ENCODE data around the gene UBE2I.

- TF ChIP-seq, protein P1, sequence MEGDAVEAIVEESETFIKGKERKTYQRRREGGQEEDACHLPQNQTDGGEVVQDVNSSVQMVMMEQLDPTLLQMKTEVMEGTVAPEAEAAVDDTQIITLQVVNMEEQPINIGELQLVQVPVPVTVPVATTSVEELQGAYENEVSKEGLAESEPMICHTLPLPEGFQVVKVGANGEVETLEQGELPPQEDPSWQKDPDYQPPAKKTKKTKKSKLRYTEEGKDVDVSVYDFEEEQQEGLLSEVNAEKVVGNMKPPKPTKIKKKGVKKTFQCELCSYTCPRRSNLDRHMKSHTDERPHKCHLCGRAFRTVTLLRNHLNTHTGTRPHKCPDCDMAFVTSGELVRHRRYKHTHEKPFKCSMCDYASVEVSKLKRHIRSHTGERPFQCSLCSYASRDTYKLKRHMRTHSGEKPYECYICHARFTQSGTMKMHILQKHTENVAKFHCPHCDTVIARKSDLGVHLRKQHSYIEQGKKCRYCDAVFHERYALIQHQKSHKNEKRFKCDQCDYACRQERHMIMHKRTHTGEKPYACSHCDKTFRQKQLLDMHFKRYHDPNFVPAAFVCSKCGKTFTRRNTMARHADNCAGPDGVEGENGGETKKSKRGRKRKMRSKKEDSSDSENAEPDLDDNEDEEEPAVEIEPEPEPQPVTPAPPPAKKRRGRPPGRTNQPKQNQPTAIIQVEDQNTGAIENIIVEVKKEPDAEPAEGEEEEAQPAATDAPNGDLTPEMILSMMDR (conservative IDR thresholded peaks at IDR 0.05; ENCODE audit: low read length) = no peak
- TF ChIP-seq EZH2phosphoT487 (IDR thresholded peaks at IDR 0.05; ENCODE audit: borderline replicate concordance) = no peak
Measured at GRCh38 chr16:1356061-1356900, 46.8 kb downstream of the UBE2I start.
